Esophagus squamous epithelium (tissue), 5 donors: ENCODE data around the gene LRRC28. TPM values are rescaled to one million over a fixed set of nuclear protein-coding genes. Genes with fewer than 3 reads are reported as not detected.
"Not testable (repeated sequence)": the region's sequence is repeated elsewhere in the genome, so short reads cannot be mapped to it uniquely, and the experiment has no call there.

Experiments
- DNase-seq: peaks from one replicate; lab custom pipeline; 2025; lab: John Stamatoyannopoulos, UW
- H3K27ac ChIP-seq, 4 donors: fragments of 200-600 bp; sonication (generic); one replicate each; pipeline ENCODE4 v1.5.1; 2016 to 2019; ENCODE audit warnings: mild to moderate bottlenecking in 1 of 4
- H3K27me3 ChIP-seq, 4 donors: fragments of 200-600 bp; sonication (generic); 1 replicate in 3 of 4; 2 replicates in 1 of 4; pipeline versions ENCODE4 v1.5.1 to v1.6.0; 2017 to 2021; ENCODE audit warnings: antibody characterized with exemption in 1 of 4
- H3K36me3 ChIP-seq, 3 donors: fragments of 200-600 bp; sonication (generic); one replicate each; pipeline ENCODE4 v1.5.1; 2016 to 2019
- H3K4me1 ChIP-seq, 3 donors: fragments of 200-600 bp; sonication (generic); one replicate each; pipeline ENCODE4 v1.5.1; 2017 to 2019
- H3K4me3 ChIP-seq, 4 donors: fragments of 200-600 bp; sonication (generic); 1 replicate in 3 of 4; 2 replicates in 1 of 4; pipeline ENCODE4 v1.5.1; 2016 to 2019; ENCODE audit warnings: mild to moderate bottlenecking in 2 of 4, moderate library complexity in 1 of 4
- H3K9me3 ChIP-seq, 3 donors: fragments of 200-600 bp; sonication (generic); one replicate each; pipeline ENCODE4 v1.5.1; 2016 to 2019
- POLR2A ChIP-seq, 4 donors: fragments of 450-650 bp; IDR thresholded peaks; one replicate each; pipeline ENCODE4 v1.6.1; 2017; ENCODE audit warnings: antibody characterized with exemption in 4 of 4, mild to moderate bottlenecking in 4 of 4, moderate library complexity in 3 of 4
- WGBS, 2 donors: methylation state at CpG; one replicate each; pipeline ENCODE4 v1.1.5; 2018; 5-methylcytosine and 5-hydroxymethylcytosine counted together
- intact Hi-C: fragments of 100-400 bp; cut with DNase I; formaldehyde crosslinking; loops from one replicate; pipeline ENCODE4 v1.15.0; 2022
- total RNA-seq, 4 donors: library from RNA; depleted of rRNA; stranded (reverse); fragments of >200 nt; gene quantifications; one replicate each; pipeline ENCODE4 v1.1.0, GENCODE V29; 2016
- TF ChIP-seq, protein P1 (sequence below), 6 experiments: fragments of 450-650 bp in 4 of 6; fragments of 200-600 bp in 2 of 6; sonication (generic) in 2 of 6; IDR thresholded peaks; one replicate each; pipeline ENCODE4 v1.5.1; 2016 to 2019; ENCODE audit warnings: antibody characterized with exemption in 6 of 6, mild to moderate bottlenecking in 4 of 6, moderate library complexity in 4 of 6
- donor health status: DM: yes; HTN: yes; CAD: no.

Gene LRRC28
- total RNA-seq, 4 donors from 2014 or later, result 31.7 to 41.7 (median 34.6) TPM

GRCh38 chr15:99228120-99228770 is 23.0 kb upstream of the LRRC28 start:
- H3K27me3 ChIP-seq, result no peaks in the 10 kb centered on the region
- H3K36me3 ChIP-seq, result peaks cover 0 to 60% (median 7%) of the 10 kb centered on the region in 3 donors
- intact Hi-C loops, result no loop called here
- H3K4me3 ChIP-seq, result no peak overlapping the region
- H3K9me3 ChIP-seq, result no peaks in the 10 kb centered on the region
- DNase-seq, result no peak
- no peak overlapping the region for H3K27ac ChIP-seq
- TF ChIP-seq, protein P1, sequence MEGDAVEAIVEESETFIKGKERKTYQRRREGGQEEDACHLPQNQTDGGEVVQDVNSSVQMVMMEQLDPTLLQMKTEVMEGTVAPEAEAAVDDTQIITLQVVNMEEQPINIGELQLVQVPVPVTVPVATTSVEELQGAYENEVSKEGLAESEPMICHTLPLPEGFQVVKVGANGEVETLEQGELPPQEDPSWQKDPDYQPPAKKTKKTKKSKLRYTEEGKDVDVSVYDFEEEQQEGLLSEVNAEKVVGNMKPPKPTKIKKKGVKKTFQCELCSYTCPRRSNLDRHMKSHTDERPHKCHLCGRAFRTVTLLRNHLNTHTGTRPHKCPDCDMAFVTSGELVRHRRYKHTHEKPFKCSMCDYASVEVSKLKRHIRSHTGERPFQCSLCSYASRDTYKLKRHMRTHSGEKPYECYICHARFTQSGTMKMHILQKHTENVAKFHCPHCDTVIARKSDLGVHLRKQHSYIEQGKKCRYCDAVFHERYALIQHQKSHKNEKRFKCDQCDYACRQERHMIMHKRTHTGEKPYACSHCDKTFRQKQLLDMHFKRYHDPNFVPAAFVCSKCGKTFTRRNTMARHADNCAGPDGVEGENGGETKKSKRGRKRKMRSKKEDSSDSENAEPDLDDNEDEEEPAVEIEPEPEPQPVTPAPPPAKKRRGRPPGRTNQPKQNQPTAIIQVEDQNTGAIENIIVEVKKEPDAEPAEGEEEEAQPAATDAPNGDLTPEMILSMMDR (IDR thresholded peaks at IDR 0.05), result no peak
- TF ChIP-seq POLR2A (IDR thresholded peaks at IDR 0.05), result no peak
- 84 to 89% methylated on average over 3 of the region's 3 CpGs for WGBS, 2 donors
- H3K4me1 ChIP-seq, result no peaks in the 10 kb centered on the region

DNA sequence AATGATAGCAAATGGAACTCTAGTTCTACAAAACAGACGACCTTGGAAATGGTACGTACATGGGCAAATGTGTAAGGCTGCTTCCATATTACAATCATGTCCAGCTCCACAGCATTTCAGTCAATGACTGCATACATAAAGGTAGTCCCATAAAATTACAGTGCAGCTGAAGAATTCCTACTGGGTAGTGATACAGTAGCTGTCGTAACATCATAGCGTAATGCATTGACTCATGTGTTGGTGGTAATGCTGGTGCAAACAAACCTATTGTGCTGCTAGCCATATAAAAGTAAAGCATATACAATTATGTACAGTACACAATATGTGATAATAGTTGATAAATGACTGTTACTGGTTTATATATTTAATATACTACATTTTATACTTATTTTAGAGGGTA is 20.4 kb upstream of the LRRC28 start:
- H3K27ac ChIP-seq, result no peak overlapping the region
- intact Hi-C loops, result no loop called here
- no peaks in the 10 kb centered on the region for H3K27me3 ChIP-seq
- no peak overlapping the region for H3K4me3 ChIP-seq
- no peak for DNase-seq
- 90 to 91% methylated on average over 4 of the region's 4 CpGs for WGBS, 2 donors
- H3K36me3 ChIP-seq, result peaks cover 0 to 42% (median 0%) of the 10 kb centered on the region in 3 donors
- H3K9me3 ChIP-seq, result no peaks in the 10 kb centered on the region
- TF ChIP-seq, protein P1 (IDR thresholded peaks at IDR 0.05), result no peak
- no peak for TF ChIP-seq POLR2A (IDR thresholded peaks at IDR 0.05)
- H3K4me1 ChIP-seq, result no peaks in the 10 kb centered on the region

DNA sequence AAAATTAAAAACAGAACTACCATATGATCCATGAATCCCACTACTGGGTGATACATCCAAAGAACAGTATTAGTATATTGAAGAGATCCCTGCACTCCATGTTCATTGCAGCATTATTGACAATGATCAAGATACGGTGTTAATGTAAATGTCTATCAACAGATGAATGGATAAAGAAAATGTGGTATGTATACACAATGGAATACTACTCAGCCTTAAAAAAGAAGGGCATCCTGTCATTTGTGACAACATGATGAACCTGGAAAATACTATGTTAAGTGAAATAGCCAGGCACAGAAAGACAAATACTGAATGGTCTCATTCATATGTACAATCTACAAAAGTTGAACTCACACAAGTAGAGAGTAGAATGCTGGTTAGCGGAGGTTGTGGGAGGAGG is 18.5 kb upstream of the LRRC28 start:
- Histone ChIP-seq H3K4me1 (no peaks in the 10 kb centered on the region), H3K4me3 (no peak overlapping the region), H3K27ac (no peak overlapping the region), H3K27me3 (no peaks in the 10 kb centered on the region), H3K9me3 (no peaks in the 10 kb centered on the region), H3K36me3 (peaks cover 0 to 39% (median 0%) of the 10 kb centered on the region in 3 donors)
- 95 to 100% methylated on average over 2 of the region's 2 CpGs for WGBS, 2 donors
- TF ChIP-seq, protein P1 (IDR thresholded peaks at IDR 0.05), result no peak
- TF ChIP-seq POLR2A (IDR thresholded peaks at IDR 0.05), result no peak
- no peak for DNase-seq
- intact Hi-C loops, result no loop called here

DNA sequence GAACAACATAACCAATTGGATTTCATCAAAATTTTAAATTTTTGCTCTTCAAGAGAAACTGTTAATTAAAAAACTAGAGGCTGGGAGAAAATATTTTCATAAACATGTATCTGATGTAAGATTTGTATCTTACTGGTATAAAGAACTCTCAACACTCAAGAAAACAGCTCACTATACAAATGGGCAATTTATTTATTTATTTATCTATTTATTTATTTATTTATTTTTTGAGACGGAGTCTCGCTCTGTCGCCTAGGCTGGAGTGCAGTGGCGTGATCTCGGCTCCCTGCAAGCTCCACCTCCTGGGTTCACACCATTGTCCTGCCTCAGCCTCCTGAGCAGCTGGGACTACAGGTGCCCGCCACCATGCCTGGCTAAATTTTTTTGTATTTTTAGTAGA is 17.1 kb upstream of the LRRC28 start:
- H3K9me3 ChIP-seq, H3K27me3 ChIP-seq, intact Hi-C loops, H3K27ac ChIP-seq, DNase-seq, H3K4me3 ChIP-seq, H3K4me1 ChIP-seq: not testable (repeated sequence)
- 96 to 99% methylated on average over 6 of the region's 6 CpGs for WGBS, 2 donors
- H3K36me3 ChIP-seq, result peaks cover 0 to 46% (median 0%) of the 10 kb centered on the region in 3 donors

DNA sequence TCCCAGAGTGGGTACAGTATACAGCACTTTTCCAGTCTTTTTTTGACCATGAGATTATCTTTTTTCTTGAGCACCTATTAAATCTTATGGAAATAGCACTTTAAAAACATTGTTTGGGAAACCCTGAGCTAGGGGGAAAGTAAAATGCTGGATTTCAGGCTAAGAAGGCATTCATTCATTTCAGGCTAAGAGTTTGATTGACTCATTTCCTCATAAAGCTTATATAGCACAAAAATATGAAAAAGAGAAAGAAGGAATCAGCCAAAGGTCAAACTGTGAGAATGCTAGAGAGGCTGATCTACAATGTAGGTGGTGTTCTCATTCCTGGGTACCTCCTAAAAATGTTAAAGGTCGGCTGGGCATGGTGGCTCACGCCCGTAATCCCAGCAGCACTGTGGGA is 12.4 kb upstream of the LRRC28 start:
- H3K4me1 ChIP-seq, result no peaks in the 10 kb centered on the region
- no peak for DNase-seq
- TF ChIP-seq, protein P1 (IDR thresholded peaks at IDR 0.05), result no peak
- TF ChIP-seq POLR2A (IDR thresholded peaks at IDR 0.05), result no peak
- intact Hi-C loops, result no loop called here
- WGBS, 2 donors, result 86 to 100% methylated on average over 3 of the region's 3 CpGs
- H3K27me3 ChIP-seq, result no peaks in the 10 kb centered on the region
- H3K9me3 ChIP-seq, result no peaks in the 10 kb centered on the region
- peaks cover 0 to 63% (median 0%) of the 10 kb centered on the region in 3 donors for H3K36me3 ChIP-seq
- no peak overlapping the region for H3K4me3 ChIP-seq
- no peak overlapping the region for H3K27ac ChIP-seq
